HepG2 (cell line): Measurements from ENCODE around the gene ANAPC16. TPM values are rescaled to one million over a fixed set of nuclear protein-coding genes. Genes with fewer than 3 reads are reported as not detected.
A peak's percentile ranks its signal among the peaks of the same experiment; 100 is the strongest.

Experiments used
- JUNB ChIP-seq: sonication (generic); formaldehyde crosslinking; IDR thresholded peaks from 2 replicates; pipeline ENCODE4 v1.8.0; 2022; ENCODE audit warnings: missing genetic modification reagents, mild to moderate bottlenecking, borderline replicate concordance
- MAZ ChIP-seq, 2 experiments: sonication (generic) in 1 of 2; formaldehyde crosslinking in 1 of 2; IDR thresholded peaks; 2 replicates each; pipeline versions ENCODE4 v1.5.0 to v1.6.1; 2012 to 2020; ENCODE audit warnings: low read depth in 2 of 2, mild to moderate bottlenecking in 2 of 2, borderline replicate concordance in 1 of 2, improper control_type of control experiment in 1 of 2, low read length in 1 of 2, missing genetic modification reagents in 1 of 2, moderate library complexity in 1 of 2
- RBM39 ChIP-seq: fragments of 200-400 bp; formaldehyde crosslinking; IDR thresholded peaks from one replicate; pipeline ENCODE4 v1.6.1; 2018; ENCODE audit warnings: antibody characterized with exemption, mild to moderate bottlenecking, low read depth, low read length; ENCODE audit not compliant: poor library complexity, severe bottlenecking
- SPEN ChIP-seq: sonication (generic); formaldehyde crosslinking; IDR thresholded peaks from 2 replicates; pipeline ENCODE4 v1.5.1; 2020; ENCODE audit warnings: low read depth, mild to moderate bottlenecking, missing genetic modification reagents
- ZBTB42 ChIP-seq: sonication (generic); formaldehyde crosslinking; IDR thresholded peaks from 2 replicates; pipeline ENCODE4 v1.5.0; 2020; ENCODE audit warnings: mild to moderate bottlenecking, missing genetic modification reagents
- ZNF121 ChIP-seq: sonication (generic); formaldehyde crosslinking; IDR thresholded peaks from 2 replicates; pipeline ENCODE4 v1.5.0; 2020; ENCODE audit warnings: mild to moderate bottlenecking, missing genetic modification reagents
- ZNF44 ChIP-seq: sonication (generic); formaldehyde crosslinking; IDR thresholded peaks from 2 replicates; pipeline ENCODE4 v1.5.1; 2020; ENCODE audit warnings: mild to moderate bottlenecking, missing genetic modification reagents
- ZNF792 ChIP-seq: IDR thresholded peaks from 2 replicates; pipeline ENCODE4 v1.6.1; 2016
- polyA plus RNA-seq, 8 experiments: library from polyadenylated mRNA; depleted of rRNA in 3 of 8; stranded (reverse) in 7 of 8; unstranded in 1 of 8; fragments of >200 nt; fragmentation: Illumina TruSeq in 4 of 8; extraction: Trizol in 4 of 8; gene quantifications; 2 replicates each; pipeline versions ENCODE4 v1.2.1 to v1.2.3, GENCODE V29; 2011 to 2016; ENCODE audit warnings: low read depth in 4 of 8, missing spikeins in 1 of 8, mixed read lengths in 1 of 8; ENCODE audit not compliant: insufficient read depth in 1 of 8
- total RNA-seq, 5 experiments: library from RNA; depleted of rRNA; stranded (reverse); fragments of >200 nt; fragmentation: Illumina TruSeq; extraction: Trizol; gene quantifications; 2 replicates each; pipeline ENCODE4 v1.2.3, GENCODE V29; 2016; ENCODE audit warnings: low read depth in 1 of 5
- TF ChIP-seq, protein P1 (sequence below): sonication (generic); formaldehyde crosslinking; IDR thresholded peaks from 2 replicates; pipeline ENCODE4 v1.4.0; 2020; ENCODE audit warnings: missing genetic modification reagents, borderline replicate concordance
- TF ChIP-seq, protein P2 (sequence below): sonication (generic); formaldehyde crosslinking; IDR thresholded peaks from 2 replicates; pipeline ENCODE4 v1.4.0; 2020; ENCODE audit warnings: low read depth, mild to moderate bottlenecking, missing genetic modification reagents
- TF ChIP-seq, protein P3 (sequence below): sonication (generic); IDR thresholded peaks from 2 replicates; pipeline ENCODE4 v1.6.1; 2016; ENCODE audit warnings: low read depth, borderline replicate concordance
- TF ChIP-seq, protein P4 (sequence below): sonication (generic); formaldehyde crosslinking; IDR thresholded peaks from 2 replicates; pipeline ENCODE4 v1.9.0; 2021; ENCODE audit warnings: mild to moderate bottlenecking, missing genetic modification reagents

The ANAPC16 gene
- total and polyA plus RNA-seq, 2 of the 13 experiments (the other 11 are each of a cell fraction or from before 2014, with no cell fraction given): 74.8 to 89.4 TPM

DNA sequence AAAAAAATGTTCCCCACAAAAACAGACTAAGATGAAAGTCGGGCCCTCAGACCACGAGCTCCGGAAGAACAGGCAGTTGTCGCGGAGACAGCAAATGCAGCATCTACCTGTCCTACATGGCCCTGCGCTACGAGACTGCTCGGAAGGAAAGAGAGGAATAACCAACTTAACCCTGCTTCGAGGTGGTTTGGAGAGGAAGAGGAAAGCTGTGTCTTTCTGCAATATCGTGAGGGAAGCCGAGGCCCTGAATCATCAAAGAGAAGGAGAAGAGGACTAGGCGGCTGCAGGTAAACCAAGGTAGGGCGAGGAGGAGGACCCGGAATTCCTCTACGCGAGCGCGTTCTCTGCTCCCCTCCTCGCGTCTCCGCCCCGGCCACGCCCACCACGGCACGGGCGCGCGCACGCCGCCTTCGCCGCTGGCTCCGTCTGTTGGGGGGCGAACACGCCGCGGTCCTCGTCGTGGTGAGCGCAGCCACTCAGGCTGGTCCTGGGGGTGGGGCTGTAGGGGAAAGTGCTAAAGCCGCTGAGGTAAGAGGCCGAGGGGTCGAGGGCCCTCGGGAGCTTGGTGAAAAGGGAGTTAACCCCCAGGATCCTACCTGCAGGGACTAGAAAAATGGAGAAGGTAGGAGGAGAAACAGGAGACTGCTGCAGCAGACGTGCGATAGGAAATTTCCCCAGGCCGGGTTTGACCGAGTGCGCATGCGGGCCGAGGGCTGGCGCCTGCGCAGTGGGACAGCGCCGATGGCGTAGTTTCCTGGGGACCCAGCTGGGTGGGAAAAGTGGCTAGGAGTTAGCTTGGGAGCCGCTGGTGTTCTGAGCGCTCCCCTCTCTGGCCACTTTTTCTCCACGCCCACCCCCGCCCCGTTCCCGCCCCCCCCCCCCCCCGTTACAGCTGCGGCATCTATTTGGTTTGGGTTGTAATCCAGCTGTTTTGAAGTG lies at the start of gene ANAPC16, which contains the start of gene ASCC1 (continued):
- no peak for TF ChIP-seq JUNB (CRISPR knock-in tag)
- TF ChIP-seq, protein P1, sequence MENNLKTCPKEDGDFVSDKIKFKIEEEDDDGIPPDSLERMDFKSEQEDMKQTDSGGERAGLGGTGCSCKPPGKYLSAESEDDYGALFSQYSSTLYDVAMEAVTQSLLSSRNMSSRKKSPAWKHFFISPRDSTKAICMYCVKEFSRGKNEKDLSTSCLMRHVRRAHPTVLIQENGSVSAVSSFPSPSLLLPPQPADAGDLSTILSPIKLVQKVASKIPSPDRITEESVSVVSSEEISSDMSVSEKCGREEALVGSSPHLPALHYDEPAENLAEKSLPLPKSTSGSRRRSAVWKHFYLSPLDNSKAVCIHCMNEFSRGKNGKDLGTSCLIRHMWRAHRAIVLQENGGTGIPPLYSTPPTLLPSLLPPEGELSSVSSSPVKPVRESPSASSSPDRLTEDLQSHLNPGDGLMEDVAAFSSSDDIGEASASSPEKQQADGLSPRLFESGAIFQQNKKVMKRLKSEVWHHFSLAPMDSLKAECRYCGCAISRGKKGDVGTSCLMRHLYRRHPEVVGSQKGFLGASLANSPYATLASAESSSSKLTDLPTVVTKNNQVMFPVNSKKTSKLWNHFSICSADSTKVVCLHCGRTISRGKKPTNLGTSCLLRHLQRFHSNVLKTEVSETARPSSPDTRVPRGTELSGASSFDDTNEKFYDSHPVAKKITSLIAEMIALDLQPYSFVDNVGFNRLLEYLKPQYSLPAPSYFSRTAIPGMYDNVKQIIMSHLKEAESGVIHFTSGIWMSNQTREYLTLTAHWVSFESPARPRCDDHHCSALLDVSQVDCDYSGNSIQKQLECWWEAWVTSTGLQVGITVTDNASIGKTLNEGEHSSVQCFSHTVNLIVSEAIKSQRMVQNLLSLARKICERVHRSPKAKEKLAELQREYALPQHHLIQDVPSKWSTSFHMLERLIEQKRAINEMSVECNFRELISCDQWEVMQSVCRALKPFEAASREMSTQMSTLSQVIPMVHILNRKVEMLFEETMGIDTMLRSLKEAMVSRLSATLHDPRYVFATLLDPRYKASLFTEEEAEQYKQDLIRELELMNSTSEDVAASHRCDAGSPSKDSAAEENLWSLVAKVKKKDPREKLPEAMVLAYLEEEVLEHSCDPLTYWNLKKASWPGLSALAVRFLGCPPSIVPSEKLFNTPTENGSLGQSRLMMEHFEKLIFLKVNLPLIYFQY: peak; percentile 59; the same call in 1 of the 2 replicates
- peak; percentile 49 for TF ChIP-seq MAZ (IDR thresholded peaks at IDR 0.05; ENCODE audit: borderline replicate concordance, low read depth, low read length)
- peak; percentile 94 for TF ChIP-seq MAZ (CRISPR knock-in tag; IDR thresholded peaks at IDR 0.05; ENCODE audit: low read depth)
- TF ChIP-seq, protein P2, sequence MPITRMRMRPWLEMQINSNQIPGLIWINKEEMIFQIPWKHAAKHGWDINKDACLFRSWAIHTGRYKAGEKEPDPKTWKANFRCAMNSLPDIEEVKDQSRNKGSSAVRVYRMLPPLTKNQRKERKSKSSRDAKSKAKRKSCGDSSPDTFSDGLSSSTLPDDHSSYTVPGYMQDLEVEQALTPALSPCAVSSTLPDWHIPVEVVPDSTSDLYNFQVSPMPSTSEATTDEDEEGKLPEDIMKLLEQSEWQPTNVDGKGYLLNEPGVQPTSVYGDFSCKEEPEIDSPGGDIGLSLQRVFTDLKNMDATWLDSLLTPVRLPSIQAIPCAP: no peak
- TF ChIP-seq ZBTB42 (CRISPR knock-in tag): peak; percentile 90
- TF ChIP-seq ZNF121 (CRISPR knock-in tag): no peak
- TF ChIP-seq ZNF792 (CRISPR knock-in tag): peak; percentile 84; the same call in 1 of the 2 replicates
- TF ChIP-seq RBM39: peak; percentile 91
- peak; percentile 84; the same call in 1 of the 2 replicates for TF ChIP-seq ZNF44
- TF ChIP-seq, protein P3, sequence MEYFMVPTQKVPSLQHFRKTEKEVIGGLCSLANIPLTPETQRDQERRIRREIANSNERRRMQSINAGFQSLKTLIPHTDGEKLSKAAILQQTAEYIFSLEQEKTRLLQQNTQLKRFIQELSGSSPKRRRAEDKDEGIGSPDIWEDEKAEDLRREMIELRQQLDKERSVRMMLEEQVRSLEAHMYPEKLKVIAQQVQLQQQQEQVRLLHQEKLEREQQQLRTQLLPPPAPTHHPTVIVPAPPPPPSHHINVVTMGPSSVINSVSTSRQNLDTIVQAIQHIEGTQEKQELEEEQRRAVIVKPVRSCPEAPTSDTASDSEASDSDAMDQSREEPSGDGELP: peak; percentile 82; the same call in 1 of the 2 replicates
- TF ChIP-seq, protein P4, sequence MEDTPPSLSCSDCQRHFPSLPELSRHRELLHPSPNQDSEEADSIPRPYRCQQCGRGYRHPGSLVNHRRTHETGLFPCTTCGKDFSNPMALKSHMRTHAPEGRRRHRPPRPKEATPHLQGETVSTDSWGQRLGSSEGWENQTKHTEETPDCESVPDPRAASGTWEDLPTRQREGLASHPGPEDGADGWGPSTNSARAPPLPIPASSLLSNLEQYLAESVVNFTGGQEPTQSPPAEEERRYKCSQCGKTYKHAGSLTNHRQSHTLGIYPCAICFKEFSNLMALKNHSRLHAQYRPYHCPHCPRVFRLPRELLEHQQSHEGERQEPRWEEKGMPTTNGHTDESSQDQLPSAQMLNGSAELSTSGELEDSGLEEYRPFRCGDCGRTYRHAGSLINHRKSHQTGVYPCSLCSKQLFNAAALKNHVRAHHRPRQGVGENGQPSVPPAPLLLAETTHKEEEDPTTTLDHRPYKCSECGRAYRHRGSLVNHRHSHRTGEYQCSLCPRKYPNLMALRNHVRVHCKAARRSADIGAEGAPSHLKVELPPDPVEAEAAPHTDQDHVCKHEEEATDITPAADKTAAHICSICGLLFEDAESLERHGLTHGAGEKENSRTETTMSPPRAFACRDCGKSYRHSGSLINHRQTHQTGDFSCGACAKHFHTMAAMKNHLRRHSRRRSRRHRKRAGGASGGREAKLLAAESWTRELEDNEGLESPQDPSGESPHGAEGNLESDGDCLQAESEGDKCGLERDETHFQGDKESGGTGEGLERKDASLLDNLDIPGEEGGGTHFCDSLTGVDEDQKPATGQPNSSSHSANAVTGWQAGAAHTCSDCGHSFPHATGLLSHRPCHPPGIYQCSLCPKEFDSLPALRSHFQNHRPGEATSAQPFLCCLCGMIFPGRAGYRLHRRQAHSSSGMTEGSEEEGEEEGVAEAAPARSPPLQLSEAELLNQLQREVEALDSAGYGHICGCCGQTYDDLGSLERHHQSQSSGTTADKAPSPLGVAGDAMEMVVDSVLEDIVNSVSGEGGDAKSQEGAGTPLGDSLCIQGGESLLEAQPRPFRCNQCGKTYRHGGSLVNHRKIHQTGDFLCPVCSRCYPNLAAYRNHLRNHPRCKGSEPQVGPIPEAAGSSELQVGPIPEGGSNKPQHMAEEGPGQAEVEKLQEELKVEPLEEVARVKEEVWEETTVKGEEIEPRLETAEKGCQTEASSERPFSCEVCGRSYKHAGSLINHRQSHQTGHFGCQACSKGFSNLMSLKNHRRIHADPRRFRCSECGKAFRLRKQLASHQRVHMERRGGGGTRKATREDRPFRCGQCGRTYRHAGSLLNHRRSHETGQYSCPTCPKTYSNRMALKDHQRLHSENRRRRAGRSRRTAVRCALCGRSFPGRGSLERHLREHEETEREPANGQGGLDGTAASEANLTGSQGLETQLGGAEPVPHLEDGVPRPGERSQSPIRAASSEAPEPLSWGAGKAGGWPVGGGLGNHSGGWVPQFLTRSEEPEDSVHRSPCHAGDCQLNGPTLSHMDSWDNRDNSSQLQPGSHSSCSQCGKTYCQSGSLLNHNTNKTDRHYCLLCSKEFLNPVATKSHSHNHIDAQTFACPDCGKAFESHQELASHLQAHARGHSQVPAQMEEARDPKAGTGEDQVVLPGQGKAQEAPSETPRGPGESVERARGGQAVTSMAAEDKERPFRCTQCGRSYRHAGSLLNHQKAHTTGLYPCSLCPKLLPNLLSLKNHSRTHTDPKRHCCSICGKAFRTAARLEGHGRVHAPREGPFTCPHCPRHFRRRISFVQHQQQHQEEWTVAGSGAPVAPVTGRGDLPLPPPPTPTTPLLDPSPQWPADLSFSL (CRISPR knock-in tag): no peak
- TF ChIP-seq SPEN (CRISPR knock-in tag): peak; percentile 93
